HG03045 (cell line): ENCODE measurements around the gene TNFRSF1B.

Source experiments
- ATAC-seq: cut with Tn5 transposase; IDR thresholded peaks from one replicate; pipeline ENCODE4 v1.9.1; 2021; ENCODE audit warnings: mild to moderate bottlenecking, moderate library complexity; ENCODE audit not compliant: unreplicated experiment

Gene TNFRSF1B

GRCh38 chr1:12141163-12141850, 25.5 kb upstream of the TNFRSF1B start:
- ATAC-seq, result no peak

- ATAC-seq, result no peak
Observed at GRCh38 chr1:12142141-12142823, 24.5 kb upstream of the TNFRSF1B start.

- ATAC-seq, result no peak
Observed at GRCh38 chr1:12142891-12143630, 23.7 kb upstream of the TNFRSF1B start.

GRCh38 chr1:12143631-12144155, 23.1 kb upstream of the TNFRSF1B start:
- no peak for ATAC-seq

- no peak for ATAC-seq
Observed at GRCh38 chr1:12144236-12144635, 22.6 kb upstream of the TNFRSF1B start.

- no peak for ATAC-seq
Observed at GRCh38 chr1:12144969-12145368, 21.8 kb upstream of the TNFRSF1B start.

GRCh38 chr1:12145616-12146342, 21.0 kb upstream of the TNFRSF1B start:
- ATAC-seq, result no peak

- ATAC-seq, result no peak
Observed at GRCh38 chr1:12146343-12147112, 20.3 kb upstream of the TNFRSF1B start.

GRCh38 chr1:12147201-12147701, 19.5 kb upstream of the TNFRSF1B start:
- ATAC-seq, result no peak

- no peak for ATAC-seq
Observed at GRCh38 chr1:12148160-12148957, 18.4 kb upstream of the TNFRSF1B start.

- ATAC-seq, result no peak
Observed at GRCh38 chr1:12148958-12149790, 17.6 kb upstream of the TNFRSF1B start.

- ATAC-seq, result no peak
Observed at GRCh38 chr1:12149791-12150175, 17.0 kb upstream of the TNFRSF1B start.

- no peak for ATAC-seq
Observed at GRCh38 chr1:12150456-12151200, 16.2 kb upstream of the TNFRSF1B start.

GRCh38 chr1:12151465-12151864, 15.3 kb upstream of the TNFRSF1B start:
- no peak for ATAC-seq

GRCh38 chr1:12152113-12152891, 14.5 kb upstream of the TNFRSF1B start:
- peak; percentile 73 for ATAC-seq

- no peak for ATAC-seq
Observed at GRCh38 chr1:12153181-12153785, 13.5 kb upstream of the TNFRSF1B start.
